HG02763 (cell line): ENCODE measurements around the gene KRT85.

Experiments
- ATAC-seq: cut with Tn5 transposase; IDR thresholded peaks from one replicate; pipeline ENCODE4 v1.9.1; 2021; ENCODE audit warnings: mild to moderate bottlenecking, moderate library complexity; ENCODE audit not compliant: unreplicated experiment

The KRT85 gene

GRCh38 chr12:52369211-52369610 is 1.9 kb upstream of the KRT85 start:
- no peak for ATAC-seq

- ATAC-seq, result no peak
These were observed 1.2 kb upstream of the KRT85 start for GRCh38 chr12:52368508-52368907.

- ATAC-seq, result no peak
These were observed 595 bp upstream of the KRT85 start for GRCh38 chr12:52367876-52368275.

GRCh38 chr12:52364901-52365489 is 2.3 kb downstream of the KRT85 start:
- ATAC-seq, result no peak

GRCh38 chr12:52364061-52364460 is 3.2 kb downstream of the KRT85 start:
- no peak for ATAC-seq

- ATAC-seq, result no peak
These were observed 4.1 kb downstream of the KRT85 start for GRCh38 chr12:52363111-52363679.

GRCh38 chr12:52362118-52362726 is 5.1 kb downstream of the KRT85 start:
- ATAC-seq, result no peak

- ATAC-seq, result no peak
These were observed 5.7 kb downstream of the KRT85 start for GRCh38 chr12:52361553-52361952.

GRCh38 chr12:52360663-52361271 is 6.5 kb downstream of the KRT85 start:
- no peak for ATAC-seq

- ATAC-seq, result no peak
These were observed 7.1 kb downstream of the KRT85 start for GRCh38 chr12:52360106-52360662.

GRCh38 chr12:52359621-52360061 is 7.6 kb downstream of the KRT85 start:
- ATAC-seq, result no peak

GRCh38 chr12:52358575-52359350 is 8.5 kb downstream of the KRT85 start:
- peak; percentile 87 for ATAC-seq

GRCh38 chr12:52356762-52357580 is 10.3 kb downstream of the KRT85 start:
- no peak for ATAC-seq

- ATAC-seq, result no peak
These were observed 11.1 kb downstream of the KRT85 start for GRCh38 chr12:52356031-52356761.

GRCh38 chr12:52355176-52355575 is 12.1 kb downstream of the KRT85 start:
- ATAC-seq, result no peak

- ATAC-seq, result no peak
These were observed 13.1 kb downstream of the KRT85 start for GRCh38 chr12:52354200-52354599.

GRCh38 chr12:52353766-52354165 is 13.5 kb downstream of the KRT85 start:
- ATAC-seq, result no peak

GRCh38 chr12:52352951-52353350 is 14.3 kb downstream of the KRT85 start:
- ATAC-seq, result no peak

- ATAC-seq, result no peak
These were observed 15.9 kb downstream of the KRT85 start for GRCh38 chr12:52351196-52352059.
